H54 (cell line): ENCODE results near the gene BANF2.

Experiments
- DNase-seq: peaks from one replicate; pipeline ENCODE4 v3.0.0; 2011; ENCODE audit warnings: low spot score, mixed read lengths; ENCODE audit not compliant: insufficient read length
- FAIRE-seq: peaks from 3 replicates; lab custom pipeline; 2011; peaks lifted over from hg19 to GRCh38; lab: Jason Lieb, UNC
- POLR2A ChIP-seq: IDR thresholded peaks from 2 replicates; pipeline ENCODE4 v1.6.1; 2011; ENCODE audit warnings: low read depth, mild to moderate bottlenecking, low read length

The BANF2 gene

DNA sequence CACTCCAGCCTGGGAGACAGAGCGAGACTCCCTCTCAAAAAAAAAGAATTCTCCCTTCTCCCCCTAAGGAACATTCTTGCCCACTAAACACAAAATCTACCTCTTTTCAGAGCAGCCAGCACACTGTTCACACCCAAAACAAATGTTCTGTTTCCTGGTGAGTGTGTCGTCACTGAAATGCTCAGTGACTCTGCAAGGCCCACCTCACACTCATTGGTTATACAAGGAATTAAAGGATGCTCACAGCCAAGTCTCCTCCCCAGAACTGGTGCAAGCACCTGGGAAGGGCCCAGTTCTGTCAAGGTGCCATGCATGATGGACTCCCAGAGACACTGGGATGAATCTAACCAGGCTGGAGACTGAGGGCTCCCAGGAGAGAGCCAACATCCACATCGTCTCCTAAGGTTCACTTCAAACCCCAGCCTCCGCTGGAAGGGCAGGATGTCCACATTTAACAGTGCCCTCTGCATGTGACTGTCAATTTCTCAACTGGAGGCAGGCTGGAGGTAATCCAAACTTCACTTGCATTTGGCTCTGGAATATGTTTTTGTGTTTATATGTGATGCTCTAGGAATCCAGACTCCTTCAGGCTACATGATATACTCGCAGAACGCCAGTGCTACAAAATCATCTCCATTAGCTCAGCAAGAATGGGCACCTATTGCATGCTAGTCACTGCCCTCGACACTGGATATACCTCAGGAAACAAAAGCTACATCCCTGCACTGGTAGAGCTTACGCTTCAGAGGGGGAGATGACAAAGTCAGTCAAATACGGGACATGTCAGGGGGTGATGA is 24.8 kb upstream of the BANF2 start:
- DNase-seq (no peak), FAIRE-seq (no peak)
- no peak for TF ChIP-seq POLR2A

DNA sequence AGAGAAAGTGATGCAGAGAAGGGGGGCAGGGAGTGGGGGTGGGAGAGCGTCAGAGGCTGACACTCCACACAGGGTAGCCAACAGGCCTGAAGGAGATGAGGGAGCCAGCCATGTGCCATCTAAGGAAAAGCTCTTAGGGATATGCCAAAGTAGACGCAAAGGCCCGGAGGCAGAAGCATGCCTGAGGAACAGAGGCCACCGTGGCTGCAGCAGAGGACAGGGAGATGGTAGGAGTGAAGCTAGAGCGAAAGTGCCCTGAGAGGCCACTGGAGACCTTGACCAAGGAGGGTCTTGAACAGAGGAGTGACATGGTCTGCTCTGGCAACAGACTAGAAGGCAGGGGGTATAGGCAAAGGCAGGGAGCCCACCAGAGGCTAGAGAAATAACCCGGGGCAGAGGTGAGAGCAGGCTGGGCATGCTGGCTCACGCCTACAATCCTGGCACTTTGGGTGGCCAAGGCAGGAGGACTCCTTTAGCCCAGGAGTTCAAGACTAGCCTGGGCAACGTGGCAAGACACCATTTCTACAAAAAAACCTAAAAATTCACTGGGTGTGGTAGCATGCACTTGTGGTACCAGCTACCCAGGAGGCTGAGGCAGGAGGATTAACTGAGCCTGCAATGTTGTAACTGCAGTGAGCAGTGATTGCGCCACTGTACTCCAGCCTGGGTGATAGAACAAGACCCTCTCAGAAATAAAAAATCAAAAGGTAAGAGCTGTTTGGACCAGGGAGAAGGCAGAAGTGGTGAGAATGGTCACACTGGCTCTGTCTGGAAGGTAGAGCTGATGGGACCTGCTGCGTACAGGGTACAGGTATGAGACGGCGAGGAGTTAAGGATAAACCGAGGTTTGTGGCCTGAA is 24.0 kb upstream of the BANF2 start:
- no peak for TF ChIP-seq POLR2A
- FAIRE-seq: no peak

DNA sequence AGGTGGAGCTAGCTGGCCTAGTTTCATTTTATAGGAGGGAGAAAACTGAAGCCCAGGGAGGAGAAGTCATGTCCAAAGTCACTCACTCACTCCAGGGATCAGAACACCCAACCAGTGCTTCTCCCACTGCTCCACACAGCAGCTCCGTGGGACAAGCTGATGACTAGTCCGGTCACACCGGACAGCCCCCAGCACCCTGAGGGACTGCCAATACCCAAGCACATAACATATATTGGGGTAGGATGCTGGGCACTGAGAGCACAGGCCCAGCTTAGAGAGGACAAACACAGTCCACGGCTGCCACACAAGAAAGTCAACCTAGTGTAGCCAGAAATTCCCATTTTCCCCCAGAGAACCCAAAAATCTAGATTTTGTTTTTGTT is 23.4 kb upstream of the BANF2 start:
- FAIRE-seq: no peak
- no peak for TF ChIP-seq POLR2A
- DNase-seq: no peak

More for the DNA sequence above, 24.0 kb upstream of the BANF2 start:
- no peak for DNase-seq

DNA sequence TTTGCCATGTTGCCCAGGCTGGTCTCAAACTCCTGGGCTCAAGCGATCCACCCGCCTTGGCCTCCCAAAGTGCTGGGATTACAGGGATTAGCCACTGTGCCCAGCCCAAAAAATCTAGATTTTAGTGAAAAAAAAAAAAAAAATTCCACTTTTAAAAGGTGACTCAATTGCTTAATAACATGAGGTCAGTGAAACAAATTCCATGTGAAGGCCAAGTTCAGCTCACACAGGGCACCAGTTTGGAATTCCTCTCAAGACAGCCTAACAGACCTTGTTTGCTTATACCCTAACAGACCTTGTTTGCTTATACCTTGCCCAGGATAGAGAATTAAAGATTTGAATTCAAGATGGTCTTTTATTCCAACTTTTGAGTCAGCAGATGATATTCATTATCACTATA is 22.8 kb upstream of the BANF2 start:
- FAIRE-seq (no peak), DNase-seq (no peak)
- no peak for TF ChIP-seq POLR2A

DNA sequence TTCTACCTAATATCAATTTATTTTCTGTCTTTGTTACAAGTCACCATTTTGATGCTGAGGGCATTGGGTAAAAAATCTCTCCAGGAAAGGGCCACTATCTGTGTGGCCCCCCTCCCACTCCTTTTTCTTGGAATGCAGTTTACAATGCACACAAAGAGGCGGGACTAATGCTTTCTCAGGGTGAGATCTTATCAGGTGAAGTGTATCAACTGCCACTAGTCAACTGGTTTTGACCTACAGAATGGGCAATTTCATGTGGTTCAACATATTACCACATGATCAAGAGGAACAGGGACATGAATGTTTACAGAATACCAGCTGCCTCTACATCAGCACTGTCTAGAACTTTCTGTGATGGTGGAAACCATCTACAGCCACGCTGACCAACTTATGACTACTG is 21.5 kb upstream of the BANF2 start:
- FAIRE-seq (no peak), DNase-seq (no peak)
- TF ChIP-seq POLR2A: no peak

DNA sequence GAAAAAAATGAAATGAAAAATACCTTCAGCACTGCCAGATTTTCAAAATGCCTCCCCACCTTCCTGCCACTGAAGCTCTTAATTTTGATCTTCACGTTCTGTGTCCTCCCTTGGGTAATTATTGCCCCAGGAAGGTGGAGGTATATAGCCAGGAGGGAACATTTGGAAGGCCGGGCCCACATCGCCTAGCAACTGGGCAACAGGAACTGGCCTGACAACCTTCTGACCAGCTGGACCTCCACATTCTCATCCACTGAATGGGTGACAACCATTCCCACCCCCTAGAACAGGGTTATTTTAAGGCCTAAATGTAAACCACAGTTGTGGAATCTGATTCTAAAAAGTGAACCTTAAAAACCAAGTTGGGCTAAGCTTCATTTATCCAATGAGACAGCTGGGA is 20.9 kb upstream of the BANF2 start:
- no peak for TF ChIP-seq POLR2A
- no peak for DNase-seq
- FAIRE-seq: no peak

DNA sequence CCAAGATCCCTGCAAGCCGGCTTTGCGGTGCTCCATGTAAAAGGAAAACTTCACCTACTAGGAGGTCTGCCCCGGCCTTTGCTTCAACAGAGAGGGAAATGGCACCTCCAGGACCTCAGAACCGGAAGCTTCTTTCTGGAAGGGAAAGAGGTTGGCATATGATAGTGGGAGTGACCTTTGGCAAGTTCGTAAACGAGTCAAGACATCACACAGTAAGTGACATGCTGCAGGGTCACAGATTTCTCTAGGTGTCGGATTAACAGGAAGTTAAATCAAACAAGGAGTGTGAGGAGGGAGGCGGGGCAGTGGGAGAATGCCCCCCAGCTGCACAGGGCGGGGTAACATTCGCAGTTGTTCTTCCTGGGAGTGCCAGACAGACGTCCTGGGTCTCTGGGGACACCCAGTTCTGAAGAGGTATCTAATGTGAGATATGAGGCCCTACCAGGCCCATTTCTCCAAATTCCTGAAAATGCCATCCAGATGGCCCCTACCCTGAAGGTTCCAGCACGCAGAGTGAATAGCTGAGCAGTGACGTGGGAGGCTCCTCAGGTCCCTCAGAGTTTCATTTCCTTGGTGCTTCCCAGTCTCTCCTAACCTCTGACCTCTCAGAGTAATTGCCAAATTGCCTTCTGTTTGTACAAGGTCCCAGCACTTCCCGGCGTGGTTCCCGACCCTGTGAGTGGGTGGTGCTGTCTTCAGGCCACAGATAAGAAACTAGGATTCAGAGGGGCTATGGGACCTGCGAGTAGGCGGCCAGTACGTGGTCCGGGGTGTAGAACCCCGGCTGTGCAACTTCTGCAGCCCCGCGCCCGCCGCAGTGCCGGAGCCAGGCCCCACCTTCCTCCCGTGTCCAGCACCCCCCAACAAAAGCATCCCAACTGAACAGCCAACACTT is 19.6 kb upstream of the BANF2 start:
- no peak for FAIRE-seq
- peak; percentile 69 for DNase-seq
- TF ChIP-seq POLR2A: no peak

DNA sequence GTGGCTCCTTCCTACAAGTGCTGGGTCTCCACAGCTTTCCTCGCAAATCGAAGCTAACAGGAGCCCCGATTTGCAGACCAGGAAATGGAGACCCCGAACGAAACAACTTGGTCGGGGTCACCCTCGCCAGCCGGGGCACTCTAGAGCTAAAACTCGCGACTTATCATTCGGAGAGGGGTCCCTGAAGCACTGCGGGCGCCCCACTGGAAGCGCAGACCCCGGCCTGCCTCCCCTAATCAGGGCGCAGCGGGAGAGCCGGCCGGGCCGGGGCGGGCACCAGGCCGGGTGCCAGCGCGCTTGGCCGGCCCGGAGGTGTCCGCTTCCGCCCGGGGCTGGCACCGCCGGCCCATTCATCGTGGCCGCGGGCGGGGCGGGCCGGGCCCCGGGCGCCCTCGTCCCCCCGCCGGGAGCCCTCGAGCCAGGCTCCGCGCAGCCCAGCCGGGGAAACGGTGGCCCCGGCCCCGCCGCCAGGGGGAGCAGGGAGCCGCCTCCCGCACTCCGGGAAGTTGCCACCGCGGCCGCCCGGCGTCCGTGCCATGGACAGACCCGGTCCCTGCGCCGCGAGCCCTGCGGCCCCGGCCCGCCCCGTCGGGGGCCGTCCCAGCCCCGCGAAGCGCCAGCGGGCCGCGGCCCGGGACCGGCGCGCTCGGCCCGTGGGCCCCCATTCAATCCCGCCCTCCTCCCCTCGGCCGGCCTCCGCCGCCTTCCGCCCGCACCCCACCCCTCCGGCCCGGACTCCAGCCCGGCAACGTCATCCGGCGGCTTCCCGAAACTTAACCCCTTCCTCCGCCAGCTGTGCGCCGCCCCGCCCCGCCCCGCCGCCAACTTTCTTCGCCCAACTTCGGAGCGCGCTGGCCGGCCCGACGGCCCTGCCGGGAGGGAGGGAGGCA is 18.7 kb upstream of the BANF2 start:
- DNase-seq (peak; percentile 70), FAIRE-seq (no peak)
- TF ChIP-seq POLR2A: peak; percentile 46; the same call in 1 of the 2 replicates

DNA sequence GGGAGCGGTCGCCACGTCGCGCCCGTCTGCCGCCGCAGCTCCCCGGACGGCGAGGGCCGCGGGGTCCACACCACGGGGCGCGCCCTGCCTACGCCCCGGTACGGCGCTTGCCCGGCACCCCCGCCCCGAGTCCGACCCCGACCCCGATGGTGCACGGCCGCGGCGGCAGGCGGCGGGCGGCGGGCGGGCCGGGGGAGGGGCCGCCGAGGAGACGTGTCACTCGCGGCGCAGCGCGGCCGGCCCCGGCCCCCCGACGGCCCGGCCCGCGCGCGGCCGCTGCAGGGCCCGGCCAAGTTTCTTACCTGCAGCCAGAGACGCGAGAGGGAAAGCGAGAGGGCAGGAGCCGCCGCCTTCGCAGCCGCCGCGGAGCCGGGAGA is 18.1 kb upstream of the BANF2 start:
- no peak for TF ChIP-seq POLR2A
- DNase-seq: no peak
- no peak for FAIRE-seq

DNA sequence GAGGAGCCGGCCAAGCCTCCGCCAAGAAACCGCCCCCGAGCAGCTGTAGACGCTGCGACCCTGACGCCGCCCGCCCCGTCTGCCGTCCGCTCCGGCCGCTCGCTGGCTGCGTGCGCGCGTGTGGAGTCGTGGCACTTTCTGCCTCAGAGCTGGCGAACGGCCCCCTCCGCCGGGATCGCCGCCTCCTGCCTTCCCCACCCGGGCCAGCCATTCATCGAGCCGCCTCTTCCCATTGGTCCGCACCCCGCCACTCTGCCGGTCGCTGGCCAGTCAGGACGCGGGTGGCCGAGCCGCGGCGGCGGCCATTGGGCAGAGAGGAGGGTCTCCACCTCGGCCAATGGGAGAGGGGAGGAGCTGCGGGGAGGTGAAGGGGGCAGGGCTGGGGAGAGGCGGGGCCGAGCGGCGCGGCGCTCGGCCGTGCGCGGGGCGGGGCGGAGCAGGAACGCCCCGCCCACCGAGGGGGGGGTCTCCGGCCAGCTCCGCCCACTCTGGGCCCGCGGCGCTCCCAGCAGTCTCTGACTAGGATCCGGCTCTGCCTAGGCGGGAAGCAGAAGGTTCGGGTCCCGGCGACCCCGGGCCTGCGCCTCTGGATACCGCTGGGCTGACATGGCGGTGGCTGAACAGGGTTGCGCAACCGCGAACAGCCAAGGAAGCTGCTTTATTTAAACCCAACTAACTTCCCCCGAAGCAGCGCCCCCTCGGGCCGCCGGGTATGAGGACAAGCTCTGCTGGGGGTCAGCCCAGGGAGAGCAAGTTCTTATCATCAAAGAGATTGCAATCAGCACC is 17.5 kb upstream of the BANF2 start, which contains the start of gene RRBP1:
TSS of gene RRBP1 (minus strand) at position 140 of the 786 bp plus-strand sequence. CDS start 21,735 bp downstream, outside the sequence.
- DNase-seq (peak; percentile 99), FAIRE-seq (no peak)
- TF ChIP-seq POLR2A: peak; percentile 99

DNA sequence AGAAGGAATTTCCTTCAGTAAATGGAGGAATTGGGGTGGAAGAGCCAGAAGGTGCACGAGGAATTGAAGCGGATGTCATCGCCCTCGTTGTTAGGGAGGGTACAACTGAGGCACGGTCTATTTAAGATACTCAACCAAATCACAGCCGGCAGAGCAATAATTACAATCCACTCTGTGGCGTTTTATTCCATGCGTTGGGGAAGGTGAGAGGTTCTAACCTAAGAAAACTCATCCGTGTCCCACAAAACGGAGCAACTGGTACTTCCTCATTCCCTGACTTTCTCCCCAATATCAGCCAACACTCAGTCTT is 16.9 kb upstream of the BANF2 start:
- no peak for DNase-seq
- no peak for TF ChIP-seq POLR2A
- FAIRE-seq: no peak

DNA sequence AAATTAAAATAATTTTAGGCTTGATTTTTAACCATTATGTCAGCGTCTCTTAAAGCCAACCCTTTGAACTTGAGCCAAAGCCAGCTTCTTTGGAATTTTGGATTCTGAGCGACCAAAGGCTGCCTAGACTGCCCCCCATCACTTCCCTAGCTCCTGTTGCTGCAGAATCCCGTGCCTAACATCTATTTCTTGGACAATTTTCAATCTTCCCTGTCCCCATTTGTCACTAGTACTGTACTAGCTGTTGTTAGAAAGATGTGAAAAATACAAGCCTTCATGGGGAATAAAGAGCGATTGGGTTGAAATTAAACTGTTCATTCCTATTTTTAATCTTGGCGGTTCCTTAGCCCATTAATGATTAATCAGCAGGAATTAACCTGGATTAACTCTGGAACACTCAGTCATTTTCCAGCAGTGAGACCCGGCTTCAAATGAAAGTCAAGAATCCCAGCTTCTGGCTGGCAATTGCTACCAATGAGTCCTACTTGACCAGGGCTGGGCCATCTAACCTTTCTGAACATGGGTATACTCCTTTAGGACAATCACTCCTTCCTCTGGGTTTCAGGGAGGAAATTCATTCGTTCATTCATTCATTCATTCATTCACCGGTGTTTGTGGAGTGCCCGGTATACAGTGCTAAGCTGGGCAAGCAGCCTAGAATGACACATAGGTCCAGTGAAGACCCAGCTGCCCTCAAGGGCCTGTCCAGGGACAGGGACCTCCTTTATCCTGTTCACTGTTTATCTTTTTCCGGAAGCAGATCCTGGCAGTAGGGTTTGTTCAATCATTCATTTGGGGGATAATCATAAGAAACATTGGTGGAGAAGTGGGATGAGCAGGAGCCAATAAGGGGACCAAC is 16.3 kb upstream of the BANF2 start:
- no peak for FAIRE-seq

More for the DNA sequence above, 16.3 kb upstream of the BANF2 start:
- no peak for TF ChIP-seq POLR2A
- DNase-seq: no peak
